Activated T-cell treated with anti-CD3 and anti-CD28 coated beads for 24 hours (primary cell): Measurements from ENCODE around the gene AGO3.
A peak's percentile ranks its signal among the peaks of the same experiment; 100 is the strongest.

Experiments
- DNase-seq: peaks from one replicate; pipeline ENCODE4 v3.0.0-alpha.2; 2020; ENCODE audit warnings: low read depth

Gene AGO3

GRCh38 chr1:36083635-36084496 is 153.0 kb downstream of the AGO3 start, which contains the start of gene TEKT2:
TEKT2 (plus strand) TSS chr1:36084094; CDS start chr1:36084922, 828 bp downstream.
- DNase-seq, result no peak

DNA sequence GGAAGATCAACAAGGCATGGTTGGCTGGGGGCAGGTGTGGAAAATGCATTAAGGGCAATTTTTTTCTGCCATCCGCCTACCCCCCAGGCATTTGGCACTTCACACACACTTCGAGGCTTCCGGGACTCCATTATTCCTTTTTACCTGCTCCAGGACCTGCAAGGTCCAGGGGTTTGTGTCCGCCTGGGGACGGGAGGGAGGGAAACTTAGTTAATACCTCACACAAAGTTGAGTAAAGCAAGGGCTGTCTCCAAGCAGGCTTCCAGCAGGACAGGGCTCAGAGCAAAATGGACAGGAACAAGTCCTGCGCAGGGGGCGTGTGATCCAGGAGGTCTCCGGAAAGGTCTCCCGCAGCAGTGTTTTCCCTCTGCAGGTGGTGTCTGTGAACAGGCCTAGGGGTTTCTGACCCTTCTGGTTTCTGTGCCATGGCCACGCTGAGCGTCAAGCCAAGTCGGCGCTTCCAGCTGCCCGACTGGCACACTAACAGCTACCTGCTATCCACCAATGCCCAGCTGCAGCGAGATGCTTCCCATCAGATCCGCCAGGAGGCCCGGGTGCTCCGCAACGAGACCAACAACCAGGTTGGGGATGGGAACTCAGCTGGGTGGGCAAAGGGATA is 153.7 kb downstream of the AGO3 start:
- DNase-seq, result no peak

GRCh38 chr1:36085126-36085525 is 154.2 kb downstream of the AGO3 start:
- DNase-seq, result no peak

- no peak for DNase-seq
Observed at GRCh38 chr1:36085686-36086526, 155.0 kb downstream of the AGO3 start.

GRCh38 chr1:36086529-36087232 is 155.8 kb downstream of the AGO3 start:
- no peak for DNase-seq

DNA sequence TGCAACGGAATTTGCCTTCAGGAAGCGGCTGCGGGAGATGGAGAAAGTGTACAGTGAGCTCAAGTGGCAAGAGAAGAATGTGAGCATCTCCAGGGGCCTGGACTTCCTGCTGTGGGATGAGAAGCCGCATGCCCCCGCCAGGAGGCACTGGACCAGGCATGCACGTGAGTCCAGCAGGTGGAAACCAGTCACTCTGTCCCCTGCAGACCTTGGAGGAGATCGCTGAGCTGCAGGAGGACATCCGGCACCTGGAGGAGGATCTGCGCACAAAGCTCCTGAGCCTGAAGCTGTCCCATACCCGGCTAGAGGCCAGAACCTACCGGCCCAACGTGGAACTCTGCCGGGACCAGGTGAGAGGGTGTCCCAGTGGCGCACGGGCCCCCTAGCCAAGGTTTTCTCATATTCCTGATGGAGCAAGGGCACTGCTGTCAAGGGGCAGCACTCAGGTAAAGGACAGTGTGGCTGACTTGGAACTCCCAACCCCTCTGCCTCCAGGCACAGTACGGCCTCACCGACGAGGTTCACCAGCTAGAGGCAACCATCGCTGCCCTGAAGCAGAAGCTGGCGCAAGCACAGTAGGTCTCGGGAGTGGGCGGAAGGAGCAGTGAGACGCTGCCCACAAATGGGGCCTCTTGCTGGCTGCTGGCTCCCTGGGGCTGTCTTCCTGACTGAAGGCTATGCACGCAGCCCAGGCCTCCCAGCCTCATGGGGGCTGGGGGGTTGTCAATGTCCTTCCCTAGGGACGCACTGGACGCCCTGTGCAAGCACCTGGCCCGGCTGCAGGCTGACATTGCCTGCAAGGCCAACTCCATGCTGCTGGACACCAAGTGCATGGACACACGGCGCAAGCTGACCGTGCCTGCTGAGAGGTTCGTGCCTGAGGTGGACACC is 156.6 kb downstream of the AGO3 start:
- DNase-seq, result no peak

DNA sequence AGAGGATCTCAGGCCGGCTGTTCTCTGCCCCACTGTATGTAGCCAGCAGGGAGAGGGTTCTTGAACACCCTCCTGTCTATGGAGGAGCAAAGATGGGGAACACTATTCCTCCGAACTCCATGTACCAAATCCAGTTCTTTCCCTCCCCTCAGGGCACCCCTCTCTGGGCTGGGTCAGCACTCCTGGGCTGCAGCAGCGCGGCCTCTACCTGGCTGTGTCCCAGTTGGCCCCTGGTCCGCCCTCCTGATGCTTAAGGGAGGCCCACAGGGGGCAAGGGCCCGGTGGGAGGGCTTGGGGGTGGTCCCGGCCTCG is 157.3 kb downstream of the AGO3 start:
- DNase-seq, result no peak

DNA sequence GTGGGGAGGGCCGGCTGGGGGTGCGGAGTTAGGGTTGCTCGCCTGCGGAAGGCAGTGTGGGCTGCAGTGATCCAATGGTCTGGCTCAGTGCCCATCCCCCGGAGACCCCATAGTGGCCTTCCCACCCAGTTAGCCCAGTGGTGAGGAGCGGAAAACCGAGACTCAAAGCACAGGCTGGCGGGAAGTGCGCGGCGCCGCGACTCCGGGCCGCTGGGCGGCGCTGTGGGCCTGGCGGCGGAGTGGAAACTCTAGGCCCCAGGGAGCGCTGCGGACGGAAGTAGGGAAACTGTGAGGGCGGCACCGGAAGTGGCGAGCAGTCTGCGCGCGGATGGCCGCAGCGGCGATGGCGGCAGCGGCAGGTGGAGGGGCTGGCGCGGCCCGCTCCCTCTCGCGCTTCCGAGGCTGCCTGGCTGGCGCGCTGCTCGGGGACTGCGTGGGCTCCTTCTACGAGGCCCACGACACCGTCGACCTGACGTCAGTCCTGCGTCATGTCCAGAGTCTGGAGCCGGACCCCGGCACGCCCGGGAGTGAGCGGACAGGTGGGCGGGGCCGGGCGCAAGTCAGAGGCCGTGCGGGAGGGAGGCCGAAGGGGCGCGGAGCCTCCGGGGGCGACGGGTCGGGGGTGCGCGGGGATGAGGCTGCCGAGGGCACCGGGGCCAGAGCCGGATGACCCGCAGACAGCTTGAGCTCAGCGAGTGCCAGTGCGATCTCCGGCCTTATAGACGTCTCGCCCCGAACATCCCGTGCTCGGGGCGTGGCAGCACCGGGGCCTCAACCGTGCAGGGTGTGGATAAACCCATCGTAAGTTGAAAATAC is 157.9 kb downstream of the AGO3 start, which contains the start of gene ADPRS:
TSS of gene ADPRS (plus strand) at position 316 of the 816 bp plus-strand sequence. CDS start at position 329, 13 bp downstream.
- peak; percentile 87 for DNase-seq

DNA sequence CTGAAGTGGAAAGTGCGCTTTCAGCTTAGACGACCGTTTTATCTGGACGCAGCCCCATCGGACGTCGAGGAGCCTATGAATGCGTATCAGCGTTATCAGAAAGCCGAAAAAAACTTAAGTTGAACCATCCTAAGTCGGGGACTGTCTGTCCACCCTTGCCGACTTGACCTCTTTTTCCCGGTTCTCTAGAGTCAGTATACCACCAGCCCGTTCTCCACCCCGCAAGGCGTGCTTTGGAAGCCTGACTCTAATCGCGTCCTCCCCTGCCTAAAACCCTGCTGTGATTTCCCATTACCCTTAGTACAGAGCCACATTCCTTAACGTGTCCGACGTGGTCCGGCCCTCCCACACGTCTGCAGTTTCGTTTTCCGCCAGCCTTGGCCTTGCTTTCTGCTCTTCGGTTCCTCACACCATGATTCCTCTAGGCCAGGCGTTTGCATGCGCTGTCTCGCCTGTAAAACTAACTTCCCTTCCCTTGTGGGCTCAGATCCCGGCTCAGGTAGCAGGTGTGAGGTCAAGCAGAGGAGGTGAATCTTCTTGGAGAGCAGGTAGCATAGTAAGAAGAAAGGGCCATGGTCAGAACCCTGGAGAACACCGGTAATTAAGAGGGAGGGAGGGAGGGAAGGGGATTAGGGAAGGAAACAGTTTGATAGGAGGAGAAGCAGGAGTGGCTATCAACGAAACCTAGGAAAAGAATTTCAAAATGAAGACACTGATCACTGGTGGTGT is 158.7 kb downstream of the AGO3 start:
- no peak for DNase-seq

GRCh38 chr1:36091141-36091540 is 160.2 kb downstream of the AGO3 start:
- DNase-seq, result no peak

GRCh38 chr1:36091698-36092097 is 160.8 kb downstream of the AGO3 start:
- no peak for DNase-seq

GRCh38 chr1:36092166-36092797 is 161.4 kb downstream of the AGO3 start:
- DNase-seq, result no peak

DNA sequence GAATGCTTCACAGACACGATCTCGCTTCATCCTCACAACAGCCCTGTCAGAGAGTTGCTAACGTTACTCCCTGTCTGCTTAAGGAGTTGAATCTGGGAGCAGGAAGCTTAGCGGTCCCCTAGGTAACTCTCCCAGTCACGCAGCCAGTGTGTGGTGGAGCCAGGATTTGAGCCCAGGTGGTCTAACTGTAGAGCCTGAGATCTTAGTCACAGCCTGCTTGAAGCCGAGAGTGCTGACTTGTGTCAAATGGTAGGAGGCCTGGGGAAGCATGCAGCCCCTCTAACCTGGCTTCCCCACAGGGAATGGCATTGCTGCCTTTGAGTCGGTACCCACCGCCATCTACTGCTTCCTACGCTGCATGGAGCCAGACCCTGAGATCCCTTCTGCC is 161.9 kb downstream of the AGO3 start:
- no peak for DNase-seq

DNA sequence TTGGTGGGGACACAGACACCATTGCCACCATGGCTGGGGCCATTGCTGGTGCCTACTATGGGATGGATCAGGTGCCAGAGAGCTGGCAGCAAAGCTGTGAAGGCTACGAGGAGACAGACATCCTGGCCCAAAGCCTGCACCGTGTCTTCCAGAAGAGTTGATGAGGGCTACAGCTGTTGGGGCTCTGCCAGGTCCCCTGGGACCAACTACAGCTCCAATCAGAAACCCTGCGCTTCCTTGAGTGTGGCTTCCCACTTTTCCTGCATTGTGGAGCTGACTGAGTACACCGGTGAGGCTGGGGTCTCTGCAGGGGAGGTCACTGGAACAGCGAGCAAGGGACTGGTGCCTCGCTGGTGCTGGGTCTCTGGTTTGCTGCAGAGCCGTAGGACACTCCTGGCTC is 162.3 kb downstream of the AGO3 start:
- no peak for DNase-seq

GRCh38 chr1:36093929-36094328 is 163.0 kb downstream of the AGO3 start:
- no peak for DNase-seq

- no peak for DNase-seq
Observed at GRCh38 chr1:36094621-36095061, 163.7 kb downstream of the AGO3 start.

- no peak for DNase-seq
Observed at GRCh38 chr1:36095760-36096405, 165.0 kb downstream of the AGO3 start.
